Naive thymus-derived CD8-positive, alpha-beta T cell (primary cell): Measurements from ENCODE around the gene CYB5R4. TPM values are rescaled to one million over a fixed set of nuclear protein-coding genes. Genes with fewer than 3 reads are reported as not detected.

Experiments used
- ATAC-seq, 2 donors: fragments of 150-1000 bp; cut with Tn5 transposase in 1 of 2; sonication (Bioruptor Pico), chemical (Tn5 transposase) in 1 of 2; 1 replicate in 1 of 2; 2 replicates in 1 of 2; pipeline ENCODE4 v1.10.0; 2021; ENCODE audit warnings: mild to moderate bottlenecking in 2 of 2, moderate library complexity in 2 of 2
- POLR2A ChIA-PET: fragments of 350-600 bp; sonication (Branson Sonifier 250); formaldehyde crosslinking; loops from one replicate; lab custom pipeline; 2021; ENCODE audit warnings: antibody characterized with exemption; lab: Charles Lee
- DNase-seq, 10 donors: peaks; one replicate each; pipeline versions ENCODE4 v3.0.0 to v3.0.0-alpha.2; 2020 to 2022
- H3K27ac Mint-ChIP-seq, 10 donors: one replicate each; pipeline ENCODE4 v1.8.0; 2020 to 2022; ENCODE audit warnings: mild to moderate bottlenecking in 10 of 10, mixed read lengths in 10 of 10, moderate library complexity in 4 of 10, inconsistent platforms in 1 of 10
- H3K27me3 Mint-ChIP-seq, 5 donors: one replicate each; pipeline ENCODE4 v1.8.0; 2021 to 2022; ENCODE audit warnings: mixed read lengths in 5 of 5
- H3K36me3 Mint-ChIP-seq, 3 donors: one replicate each; pipeline ENCODE4 v1.8.0; 2020 to 2022; ENCODE audit warnings: mixed read lengths in 3 of 3, mild to moderate bottlenecking in 2 of 3, inconsistent platforms in 1 of 3
- H3K4me1 Mint-ChIP-seq, 4 donors: one replicate each; pipeline ENCODE4 v1.8.0; 2021 to 2022; ENCODE audit warnings: mixed read lengths in 4 of 4
- H3K4me3 Mint-ChIP-seq, 10 donors: one replicate each; pipeline ENCODE4 v1.8.0; 2020 to 2022; ENCODE audit warnings: mild to moderate bottlenecking in 10 of 10, mixed read lengths in 10 of 10, moderate library complexity in 6 of 10, inconsistent platforms in 1 of 10
- H3K9me3 Mint-ChIP-seq, 9 donors: one replicate each; pipeline ENCODE4 v1.8.0; 2020 to 2022; ENCODE audit warnings: mixed read lengths in 9 of 9, mild to moderate bottlenecking in 3 of 9, inconsistent platforms in 1 of 9, moderate library complexity in 1 of 9
- polyA plus RNA-seq, 3 donors: library from polyadenylated mRNA; unstranded; fragments of 300-500 nt; fragmentation: Illumina TruSeq; gene quantifications; one replicate each; pipeline ENCODE4 v1.2.3, GENCODE V29; 2021
- total RNA-seq, 8 experiments: library from RNA in 2 of 8; stranded (reverse) in 2 of 8; gene quantifications; one replicate each; pipeline ENCODE4 v1.2.3 and lab custom pipeline; 2021 to 2026

The CYB5R4 gene
- 10 to 100 TPM; 17.2 to 20.8 TPM for total RNA-seq
- 10 to 100 TPM; 23.4 to 32.5 (median 26.2) TPM for polyA plus RNA-seq
- total RNA-seq (lab: John Stamatoyannopoulos, UW): 31.0 to 48.2 (median 37.2) reads per million in 6 experiments

GRCh38 chr6:83859410-83860358 lies at the start of gene CYB5R4:
Gene CYB5R4, plus strand, starts transcription at chr6:83859689. Its CDS starts 94 bp downstream, at chr6:83859783.
- peak; percentile 84 to 96 (median 94) for DNase-seq
- Mint-ChIP-seq H3K4me3 (peak within 1 kb of the TSS; percentile 91 to 99 (median 98)), H3K27me3 (peaks cover 8 to 14% (median 11%) of the 10 kb centered on the region in 5 donors), H3K36me3 (peaks cover 1 to 8% (median 7%) of the 10 kb centered on the region in 3 donors), H3K27ac (peak within 1 kb of the TSS; percentile 87 to 96 (median 94)), H3K9me3 (peaks cover 0 to under 1% (median 0%) of the 10 kb centered on the region in 9 donors), H3K4me1 (peaks cover 23 to 55% (median 39%) of the 10 kb centered on the region in 4 donors)
- ATAC-seq: peak; percentile 90 to 95
- POLR2A ChIA-PET: interaction anchor here (1.3 kb wide), 1 partner anchor 368 kb away, joined by 7 read pairs; the partner anchor contains the start of gene CEP162

GRCh38 chr6:83812595-83812994 lies 46.9 kb upstream of the CYB5R4 start:
- H3K27ac Mint-ChIP-seq: no peak overlapping the region
- no peaks in the 10 kb centered on the region for H3K36me3 Mint-ChIP-seq
- no peak for DNase-seq
- H3K9me3 Mint-ChIP-seq: no peaks in the 10 kb centered on the region
- peaks cover 2 to 10% (median 3%) of the 10 kb centered on the region in 5 donors for H3K27me3 Mint-ChIP-seq
- POLR2A ChIA-PET: no interaction called here
- no peak overlapping the region for H3K4me3 Mint-ChIP-seq
- no peak for ATAC-seq
- no peaks in the 10 kb centered on the region for H3K4me1 Mint-ChIP-seq

GRCh38 chr6:83815631-83816272 lies 43.7 kb upstream of the CYB5R4 start:
- no peak for ATAC-seq
- no peak for DNase-seq
- no peak overlapping the region for H3K4me3 Mint-ChIP-seq
- H3K27ac Mint-ChIP-seq: no peak overlapping the region
- H3K9me3 Mint-ChIP-seq: no peaks in the 10 kb centered on the region
- H3K4me1 Mint-ChIP-seq: no peaks in the 10 kb centered on the region
- peaks cover 3 to 10% (median 6%) of the 10 kb centered on the region in 5 donors for H3K27me3 Mint-ChIP-seq
- POLR2A ChIA-PET: no interaction called here
- no peaks in the 10 kb centered on the region for H3K36me3 Mint-ChIP-seq

- no peak overlapping the region for H3K4me3 Mint-ChIP-seq
- no peak overlapping the region for H3K27ac Mint-ChIP-seq
- H3K36me3 Mint-ChIP-seq: no peaks in the 10 kb centered on the region
These were observed 36.8 kb upstream of the CYB5R4 start for GRCh38 chr6:83822629-83823169.

GRCh38 chr6:83824388-83824801 lies 35.1 kb upstream of the CYB5R4 start:
- H3K36me3 Mint-ChIP-seq: no peaks in the 10 kb centered on the region
- no peak for ATAC-seq
- POLR2A ChIA-PET: no interaction called here

More at GRCh38 chr6:83822629-83823169, 36.8 kb upstream of the CYB5R4 start:
- POLR2A ChIA-PET: no interaction called here
- ATAC-seq (no peak), DNase-seq (no peak)
- Mint-ChIP-seq H3K9me3 (peaks cover 0 to 2% (median 0%) of the 10 kb centered on the region in 9 donors), H3K4me1 (no peaks in the 10 kb centered on the region), H3K27me3 (peaks cover 0 to 8% (median 3%) of the 10 kb centered on the region in 5 donors)

GRCh38 chr6:83824831-83825230 lies 34.7 kb upstream of the CYB5R4 start:
- Mint-ChIP-seq H3K4me3 (no peak overlapping the region), H3K27ac (no peak overlapping the region), H3K4me1 (no peaks in the 10 kb centered on the region), H3K27me3 (peaks cover 0 to 5% (median 3%) of the 10 kb centered on the region in 5 donors), H3K9me3 (peaks cover 0 to 2% (median 0%) of the 10 kb centered on the region in 9 donors), H3K36me3 (no peaks in the 10 kb centered on the region)
- no peak for ATAC-seq
- no peak for DNase-seq
- POLR2A ChIA-PET: no interaction called here

More at GRCh38 chr6:83824388-83824801, 35.1 kb upstream of the CYB5R4 start:
- H3K4me3 Mint-ChIP-seq: no peak overlapping the region
- no peaks in the 10 kb centered on the region for H3K4me1 Mint-ChIP-seq
- peaks cover 0 to 2% (median 0%) of the 10 kb centered on the region in 9 donors for H3K9me3 Mint-ChIP-seq
- H3K27me3 Mint-ChIP-seq: peaks cover 0 to 5% (median 0%) of the 10 kb centered on the region in 5 donors
- H3K27ac Mint-ChIP-seq: no peak overlapping the region
- no peak for DNase-seq

- POLR2A ChIA-PET: no interaction called here
- no peak overlapping the region for H3K4me3 Mint-ChIP-seq
- DNase-seq (no peak), ATAC-seq (no peak)
- peaks cover 4 to 10% (median 8%) of the 10 kb centered on the region in 5 donors for H3K27me3 Mint-ChIP-seq
- H3K27ac Mint-ChIP-seq: no peak overlapping the region
- H3K9me3 Mint-ChIP-seq: peaks cover 0 to 2% (median 0%) of the 10 kb centered on the region in 9 donors
- H3K4me1 Mint-ChIP-seq: no peaks in the 10 kb centered on the region
- H3K36me3 Mint-ChIP-seq: no peaks in the 10 kb centered on the region
These were observed 32.4 kb upstream of the CYB5R4 start for GRCh38 chr6:83827050-83827449.

- no peak for ATAC-seq
- H3K27me3 Mint-ChIP-seq: peaks cover 21 to 41% (median 26%) of the 10 kb centered on the region in 5 donors
- H3K4me3 Mint-ChIP-seq: no peak overlapping the region
- POLR2A ChIA-PET: no interaction called here
- H3K27ac Mint-ChIP-seq: no peak overlapping the region
- no peak for DNase-seq
- peaks cover 0 to 8% (median 0%) of the 10 kb centered on the region in 3 donors for H3K36me3 Mint-ChIP-seq
- peaks cover 4 to 44% (median 11%) of the 10 kb centered on the region in 9 donors for H3K9me3 Mint-ChIP-seq
- no peaks in the 10 kb centered on the region for H3K4me1 Mint-ChIP-seq
These were observed 20.8 kb upstream of the CYB5R4 start for GRCh38 chr6:83838727-83839126.

- peaks cover 6 to 20% (median 11%) of the 10 kb centered on the region in 5 donors for H3K27me3 Mint-ChIP-seq
- peaks cover 2 to 11% (median 8%) of the 10 kb centered on the region in 9 donors for H3K9me3 Mint-ChIP-seq
- H3K27ac Mint-ChIP-seq: no peak overlapping the region
- peaks cover 0 to 4% (median 0%) of the 10 kb centered on the region in 3 donors for H3K36me3 Mint-ChIP-seq
- DNase-seq (no peak), ATAC-seq (no peak)
- no peaks in the 10 kb centered on the region for H3K4me1 Mint-ChIP-seq
- POLR2A ChIA-PET: no interaction called here
- H3K4me3 Mint-ChIP-seq: no peak overlapping the region
These were observed 15.3 kb upstream of the CYB5R4 start for GRCh38 chr6:83844170-83844569.

- POLR2A ChIA-PET: no interaction called here
- DNase-seq (no peak), ATAC-seq (no peak)
- Mint-ChIP-seq H3K4me1 (no peaks in the 10 kb centered on the region), H3K9me3 (peaks cover 0 to 9% (median 3%) of the 10 kb centered on the region in 9 donors), H3K27ac (no peak overlapping the region), H3K36me3 (peaks cover 0 to 7% (median 0%) of the 10 kb centered on the region in 3 donors), H3K4me3 (no peak overlapping the region), H3K27me3 (peaks cover 15 to 42% (median 27%) of the 10 kb centered on the region in 5 donors)
These were observed 13.2 kb upstream of the CYB5R4 start for GRCh38 chr6:83846291-83846690.

- H3K9me3 Mint-ChIP-seq: peaks cover 0 to 3% (median 0%) of the 10 kb centered on the region in 9 donors
- H3K4me1 Mint-ChIP-seq: no peaks in the 10 kb centered on the region
- ATAC-seq (no peak), DNase-seq (no peak)
- POLR2A ChIA-PET: no interaction called here
- peaks cover 19 to 47% (median 31%) of the 10 kb centered on the region in 5 donors for H3K27me3 Mint-ChIP-seq
- peaks cover 0 to 5% (median 0%) of the 10 kb centered on the region in 3 donors for H3K36me3 Mint-ChIP-seq
- no peak overlapping the region for H3K27ac Mint-ChIP-seq
- no peak overlapping the region for H3K4me3 Mint-ChIP-seq
These were observed 12.3 kb upstream of the CYB5R4 start for GRCh38 chr6:83847179-83847578.

GRCh38 chr6:83849127-83849526 lies 10.4 kb upstream of the CYB5R4 start:
- H3K9me3 Mint-ChIP-seq: no peaks in the 10 kb centered on the region
- H3K27me3 Mint-ChIP-seq: peaks cover 22 to 51% (median 45%) of the 10 kb centered on the region in 5 donors
- POLR2A ChIA-PET: no interaction called here
- H3K4me1 Mint-ChIP-seq: peaks cover 3 to 12% (median 9%) of the 10 kb centered on the region in 4 donors
- no peak overlapping the region for H3K4me3 Mint-ChIP-seq
- DNase-seq (no peak), ATAC-seq (no peak)
- peak overlapping the region in 1 of 10 donors; percentile 22 for H3K27ac Mint-ChIP-seq
- H3K36me3 Mint-ChIP-seq: peaks cover 0 to 5% (median 0%) of the 10 kb centered on the region in 3 donors
